HepG2 (cell line): ENCODE measurements around the gene CLCNKA. TPM values are rescaled to one million over a fixed set of nuclear protein-coding genes. Genes with fewer than 3 reads are reported as not detected.

ENCODE experiments used
- BORCS8-MEF2B ChIP-seq: sonication (generic); formaldehyde crosslinking; IDR thresholded peaks from 2 replicates; pipeline ENCODE4 v1.8.0; 2022; ENCODE audit warnings: mild to moderate bottlenecking, missing genetic modification reagents
- ELF1 ChIP-seq: sonication (generic); formaldehyde crosslinking; IDR thresholded peaks from 2 replicates; pipeline ENCODE4 v1.4.0; 2020; ENCODE audit warnings: missing genetic modification reagents
- HMGXB4 ChIP-seq, 2 experiments: sonication (generic) in 1 of 2; formaldehyde crosslinking in 1 of 2; IDR thresholded peaks; 2 replicates each; pipeline versions ENCODE4 v1.4.0 to v1.6.1; 2018 to 2020; ENCODE audit warnings: missing genetic modification reagents in 2 of 2, borderline replicate concordance in 1 of 2, low read depth in 1 of 2, mild to moderate bottlenecking in 1 of 2, missing biosample characterization in 1 of 2
- KDM2A ChIP-seq: sonication (generic); formaldehyde crosslinking; IDR thresholded peaks from 2 replicates; pipeline ENCODE4 v1.4.0; 2020; ENCODE audit warnings: low read depth, missing genetic modification reagents, borderline replicate concordance
- PLSCR1 ChIP-seq: sonication (generic); formaldehyde crosslinking; IDR thresholded peaks from 2 replicates; pipeline ENCODE4 v1.5.0; 2020; ENCODE audit warnings: missing genetic modification reagents, mild to moderate bottlenecking, borderline replicate concordance
- POGK ChIP-seq: sonication (generic); formaldehyde crosslinking; conservative IDR thresholded peaks from 2 replicates; pipeline ENCODE4 v1.8.0; 2022; ENCODE audit warnings: mild to moderate bottlenecking, moderate library complexity, missing genetic modification reagents
- POLR2G ChIP-seq: fragments of 200-400 bp; formaldehyde crosslinking; IDR thresholded peaks from 2 replicates; pipeline ENCODE4 v1.6.1; 2018; ENCODE audit warnings: mild to moderate bottlenecking, low read depth, low read length, moderate library complexity
- RARA ChIP-seq: IDR thresholded peaks from 2 replicates; pipeline ENCODE4 v1.6.1; 2016; ENCODE audit warnings: missing genetic modification reagents, missing compliant biosample characterization
- SKI ChIP-seq: fragments of 450-650 bp; IDR thresholded peaks from one replicate; pipeline ENCODE4 v1.6.1; 2018; ENCODE audit warnings: mild to moderate bottlenecking; ENCODE audit not compliant: partially characterized antibody
- SKIL ChIP-seq: sonication (generic); formaldehyde crosslinking; IDR thresholded peaks from 2 replicates; pipeline ENCODE4 v1.8.0; 2022; ENCODE audit warnings: missing genetic modification reagents, mild to moderate bottlenecking, moderate library complexity, borderline replicate concordance
- SPEN ChIP-seq: sonication (generic); formaldehyde crosslinking; IDR thresholded peaks from 2 replicates; pipeline ENCODE4 v1.5.1; 2020; ENCODE audit warnings: low read depth, mild to moderate bottlenecking, missing genetic modification reagents
- STAG1 ChIP-seq: sonication (generic); formaldehyde crosslinking; IDR thresholded peaks from 2 replicates; pipeline ENCODE4 v1.4.0; 2020; ENCODE audit warnings: missing genetic modification reagents
- ZMAT3 ChIP-seq: sonication (generic); formaldehyde crosslinking; conservative IDR thresholded peaks from 2 replicates; pipeline ENCODE4 v1.7.0; 2021; ENCODE audit warnings: missing genetic modification reagents
- ZMYM4 ChIP-seq: sonication (generic); formaldehyde crosslinking; IDR thresholded peaks from 2 replicates; pipeline ENCODE4 v1.8.1; 2023; ENCODE audit warnings: mild to moderate bottlenecking, missing genetic modification reagents
- ZNF768 ChIP-seq: sonication (generic); formaldehyde crosslinking; IDR thresholded peaks from 2 replicates; pipeline ENCODE4 v1.4.0; 2020; ENCODE audit warnings: missing genetic modification reagents
- polyA plus RNA-seq, 8 experiments: library from polyadenylated mRNA; depleted of rRNA in 3 of 8; stranded (reverse) in 7 of 8; unstranded in 1 of 8; fragments of >200 nt; fragmentation: Illumina TruSeq in 4 of 8; extraction: Trizol in 4 of 8; gene quantifications; 2 replicates each; pipeline versions ENCODE4 v1.2.1 to v1.2.3, GENCODE V29; 2011 to 2016; ENCODE audit warnings: low read depth in 4 of 8, missing spikeins in 1 of 8, mixed read lengths in 1 of 8; ENCODE audit not compliant: insufficient read depth in 1 of 8
- total RNA-seq, 5 experiments: library from RNA; depleted of rRNA; stranded (reverse); fragments of >200 nt; fragmentation: Illumina TruSeq; extraction: Trizol; gene quantifications; 2 replicates each; pipeline ENCODE4 v1.2.3, GENCODE V29; 2016; ENCODE audit warnings: low read depth in 1 of 5
- TF ChIP-seq, protein P1 (sequence below): sonication (generic); formaldehyde crosslinking; IDR thresholded peaks from 2 replicates; pipeline ENCODE4 v1.4.0; 2020; ENCODE audit warnings: missing genetic modification reagents, borderline replicate concordance
- TF ChIP-seq, protein P2 (sequence below): sonication (generic); formaldehyde crosslinking; IDR thresholded peaks from 2 replicates; pipeline ENCODE4 v1.8.1; 2023; ENCODE audit warnings: mild to moderate bottlenecking, missing genetic modification reagents

Gene CLCNKA
- total and polyA plus RNA-seq, 2 of the 13 experiments (the other 11 are each of a cell fraction or from before 2014, with no cell fraction given), result 0.03 TPM; not detected in 1

- TF ChIP-seq, protein P1, sequence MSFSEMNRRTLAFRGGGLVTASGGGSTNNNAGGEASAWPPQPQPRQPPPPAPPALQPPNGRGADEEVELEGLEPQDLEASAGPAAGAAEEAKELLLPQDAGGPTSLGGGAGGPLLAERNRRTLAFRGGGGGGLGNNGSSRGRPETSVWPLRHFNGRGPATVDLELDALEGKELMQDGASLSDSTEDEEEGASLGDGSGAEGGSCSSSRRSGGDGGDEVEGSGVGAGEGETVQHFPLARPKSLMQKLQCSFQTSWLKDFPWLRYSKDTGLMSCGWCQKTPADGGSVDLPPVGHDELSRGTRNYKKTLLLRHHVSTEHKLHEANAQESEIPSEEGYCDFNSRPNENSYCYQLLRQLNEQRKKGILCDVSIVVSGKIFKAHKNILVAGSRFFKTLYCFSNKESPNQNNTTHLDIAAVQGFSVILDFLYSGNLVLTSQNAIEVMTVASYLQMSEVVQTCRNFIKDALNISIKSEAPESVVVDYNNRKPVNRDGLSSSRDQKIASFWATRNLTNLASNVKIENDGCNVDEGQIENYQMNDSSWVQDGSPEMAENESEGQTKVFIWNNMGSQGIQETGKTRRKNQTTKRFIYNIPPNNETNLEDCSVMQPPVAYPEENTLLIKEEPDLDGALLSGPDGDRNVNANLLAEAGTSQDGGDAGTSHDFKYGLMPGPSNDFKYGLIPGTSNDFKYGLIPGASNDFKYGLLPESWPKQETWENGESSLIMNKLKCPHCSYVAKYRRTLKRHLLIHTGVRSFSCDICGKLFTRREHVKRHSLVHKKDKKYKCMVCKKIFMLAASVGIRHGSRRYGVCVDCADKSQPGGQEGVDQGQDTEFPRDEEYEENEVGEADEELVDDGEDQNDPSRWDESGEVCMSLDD (CRISPR knock-in tag), result no peak
- no peak for TF ChIP-seq HMGXB4 (CRISPR knock-in tag; IDR thresholded peaks at IDR 0.05; ENCODE audit: borderline replicate concordance in 1 of 2, low read depth in 1 of 2)
- TF ChIP-seq ZNF768 (CRISPR knock-in tag), result peak; percentile 99
- TF ChIP-seq POLR2G, result peak; percentile 57
- peak; percentile 67; the same call in 1 of the 2 replicates for TF ChIP-seq SKIL
- peak; percentile 74 for TF ChIP-seq KDM2A (CRISPR knock-in tag)
- TF ChIP-seq ZMYM4 (CRISPR knock-in tag), result peak; percentile 15; the same call in 1 of the 2 replicates
- no peak for TF ChIP-seq PLSCR1 (CRISPR knock-in tag)
- TF ChIP-seq ELF1 (CRISPR knock-in tag), result peak; percentile 74
- TF ChIP-seq SPEN (CRISPR knock-in tag), result peak; percentile 59
- TF ChIP-seq POGK, result 0 out of 2 replicates have a peak, but pooled peaks have one; percentile 27
- TF ChIP-seq, protein P2, sequence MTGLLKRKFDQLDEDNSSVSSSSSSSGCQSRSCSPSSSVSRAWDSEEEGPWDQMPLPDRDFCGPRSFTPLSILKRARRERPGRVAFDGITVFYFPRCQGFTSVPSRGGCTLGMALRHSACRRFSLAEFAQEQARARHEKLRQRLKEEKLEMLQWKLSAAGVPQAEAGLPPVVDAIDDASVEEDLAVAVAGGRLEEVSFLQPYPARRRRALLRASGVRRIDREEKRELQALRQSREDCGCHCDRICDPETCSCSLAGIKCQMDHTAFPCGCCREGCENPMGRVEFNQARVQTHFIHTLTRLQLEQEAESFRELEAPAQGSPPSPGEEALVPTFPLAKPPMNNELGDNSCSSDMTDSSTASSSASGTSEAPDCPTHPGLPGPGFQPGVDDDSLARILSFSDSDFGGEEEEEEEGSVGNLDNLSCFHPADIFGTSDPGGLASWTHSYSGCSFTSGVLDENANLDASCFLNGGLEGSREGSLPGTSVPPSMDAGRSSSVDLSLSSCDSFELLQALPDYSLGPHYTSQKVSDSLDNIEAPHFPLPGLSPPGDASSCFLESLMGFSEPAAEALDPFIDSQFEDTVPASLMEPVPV (CRISPR knock-in tag), result no peak
- TF ChIP-seq SKI, result peak; percentile 38
- 0 out of 2 replicates have a peak, but pooled peaks have one; percentile 35 for TF ChIP-seq ZMAT3
- 0 out of 2 replicates have a peak, but pooled peaks have one; percentile 24 for TF ChIP-seq BORCS8-MEF2B
- TF ChIP-seq RARA (CRISPR knock-in tag), result peak; percentile 67
- peak; percentile 41 for TF ChIP-seq STAG1
These were observed 9.1 kb upstream of the CLCNKA start (continued) for GRCh38 chr1:16012590-16013219.
